Colonic mucosa (tissue), 4 donors: ENCODE measurements around the gene ACTG2. TPM values are rescaled to one million over a fixed set of nuclear protein-coding genes. Genes with fewer than 3 reads are reported as not detected.

ENCODE experiments used
- DNase-seq: peaks from one replicate; pipeline ENCODE4 v3.0.0-alpha.2; 2020
- H3K27ac ChIP-seq: fragments of 200-600 bp; one replicate; pipeline ENCODE4 v1.8.0; 2021
- H3K27me3 ChIP-seq: fragments of 200-600 bp; one replicate; pipeline ENCODE4 v1.8.0; 2021
- H3K36me3 ChIP-seq: fragments of 200-600 bp; one replicate; pipeline ENCODE4 v1.8.0; 2021
- H3K4me1 ChIP-seq: fragments of 200-600 bp; one replicate; pipeline ENCODE4 v1.8.0; 2021; ENCODE audit warnings: mild to moderate bottlenecking
- H3K4me3 ChIP-seq: fragments of 200-600 bp; one replicate; pipeline ENCODE4 v1.8.0; 2021
- H3K9ac ChIP-seq, 2 donors: one replicate each; pipeline ENCODE4 v1.7.0; 2013; ENCODE audit warnings: control low read depth in 2 of 2, low read depth in 2 of 2, low read length in 2 of 2
- H3K9me3 ChIP-seq: fragments of 200-600 bp; one replicate; pipeline ENCODE4 v1.8.0; 2021
- CTCF ChIP-seq: fragments of 200-600 bp; IDR thresholded peaks from one replicate; pipeline ENCODE4 v1.8.0; 2022; ENCODE audit warnings: antibody characterized with exemption, mild to moderate bottlenecking
- intact Hi-C: fragments of 100-400 bp; cut with DNase I; formaldehyde crosslinking; loops from one replicate; pipeline ENCODE4 v1.14.1; 2022
- total RNA-seq, 2 donors: library from RNA; stranded (reverse); fragmentation: NEBNext Ultra II Directional in 1 of 2; extraction: Animal tissue kit (Norgen Biotek cat#: 25700) in 1 of 2; gene quantifications; one replicate each; pipeline ENCODE4 v1.2.1, GENCODE V29; 2021
- donor health status: healthy.
- donor health status: DM: no; HTN: no; CAD: no.
- donor health status: DM: no; HTN: no; CAD: no.

Gene ACTG2
- total RNA-seq, 2 donors from 2014 or later = 25.4 to 1,198 TPM

GRCh38 chr2:73921581-73921980, 28.8 kb downstream of the ACTG2 start:
- intact Hi-C loops = loop anchor here (10.0 kb wide), 1 partner anchor 97 kb away; the partner anchor contains the start of gene STAMBP
- DNase-seq = no peak
- Histone ChIP-seq H3K9ac (no peak overlapping the region), H3K36me3 (no peaks in the 10 kb centered on the region), H3K27ac (no peak overlapping the region), H3K9me3 (no peaks in the 10 kb centered on the region), H3K4me3 (no peak overlapping the region), H3K27me3 (no peaks in the 10 kb centered on the region), H3K4me1 (no peaks in the 10 kb centered on the region)
- no peak for TF ChIP-seq CTCF

- H3K9me3 ChIP-seq = no peaks in the 10 kb centered on the region
- H3K4me1 ChIP-seq = no peaks in the 10 kb centered on the region
- no peak for DNase-seq
- no peak overlapping the region for H3K27ac ChIP-seq
- H3K36me3 ChIP-seq = no peaks in the 10 kb centered on the region
- no peak overlapping the region for H3K9ac ChIP-seq
- no peak for TF ChIP-seq CTCF
- no peak overlapping the region for H3K4me3 ChIP-seq
- no peaks in the 10 kb centered on the region for H3K27me3 ChIP-seq
- intact Hi-C loops = loop anchor here (10.0 kb wide), 1 partner anchor 98 kb away; the partner anchor contains the start of gene STAMBP
These were observed 29.9 kb downstream of the ACTG2 start for GRCh38 chr2:73922681-73923080.

GRCh38 chr2:73925033-73925704, 32.4 kb downstream of the ACTG2 start:
- peaks cover 12% of the 10 kb centered on the region for H3K4me1 ChIP-seq
- no peaks in the 10 kb centered on the region for H3K9me3 ChIP-seq
- peak overlapping the region; percentile 96 for H3K27ac ChIP-seq
- no peak for TF ChIP-seq CTCF
- intact Hi-C loops = loop anchor here (5.0 to 10.0 kb wide), 2 partner anchors 57 to 100 kb away; partner anchors contain the start of genes STAMBP and TET3
- H3K27me3 ChIP-seq = no peaks in the 10 kb centered on the region
- peak; percentile 81 for DNase-seq
- no peaks in the 10 kb centered on the region for H3K36me3 ChIP-seq
- H3K4me3 ChIP-seq = no peak overlapping the region
- H3K9ac ChIP-seq = peak overlapping the region in 1 of 2 donors; percentile 49

GRCh38 chr2:73925853-73926492, 33.2 kb downstream of the ACTG2 start:
- Histone ChIP-seq H3K4me3 (peak overlapping the region; percentile 75), H3K4me1 (peaks cover 12% of the 10 kb centered on the region), H3K27me3 (no peaks in the 10 kb centered on the region), H3K9me3 (no peaks in the 10 kb centered on the region), H3K27ac (peak overlapping the region; percentile 96), H3K9ac (peak overlapping the region in 1 of 2 donors; percentile 97), H3K36me3 (no peaks in the 10 kb centered on the region)
- DNase-seq = peak; percentile 91
- TF ChIP-seq CTCF = no peak
- intact Hi-C loops = loop anchor here (5.0 to 10.0 kb wide), 2 partner anchors 56 to 101 kb away; partner anchors contain the start of genes STAMBP and TET3

GRCh38 chr2:73926493-73927327, 33.9 kb downstream of the ACTG2 start, which contains the start of gene DGUOK:
Gene DGUOK (plus strand): TSS chr2:73926880. CDS start chr2:73926911, 31 bp downstream.
- peak; percentile 99 for DNase-seq
- Histone ChIP-seq H3K36me3 (no peaks in the 10 kb centered on the region), H3K27me3 (no peaks in the 10 kb centered on the region), H3K9me3 (no peaks in the 10 kb centered on the region), H3K9ac (peak within 1 kb of the TSS; percentile 89 to 97), H3K4me1 (peaks cover 12% of the 10 kb centered on the region), H3K27ac (peak within 1 kb of the TSS; percentile 96), H3K4me3 (peak within 1 kb of the TSS; percentile 75)
- TF ChIP-seq CTCF = no peak
- intact Hi-C loops = loop anchor here (5.0 to 10.0 kb wide), 2 partner anchors 56 to 102 kb away; partner anchors contain the start of genes STAMBP and TET3
